K562 (cell line): Measurements from ENCODE around the gene RNF224. TPM values are rescaled to one million over a fixed set of nuclear protein-coding genes. Genes with fewer than 3 reads are reported as not detected.

Source experiments
- ATF7 ChIP-seq: fragments of 450-650 bp; IDR thresholded peaks from 2 replicates; pipeline ENCODE4 v1.7.1; 2014; ENCODE audit warnings: mild to moderate bottlenecking, moderate library complexity
- CHD7 ChIP-seq: fragments of 200-600 bp; sonication (generic); IDR thresholded peaks from one replicate; pipeline ENCODE4 v1.6.1; 2012; ENCODE audit warnings: mild to moderate bottlenecking, low read depth, low read length, inconsistent platforms
- FOXK2 ChIP-seq, 2 experiments: fragments of 450-650 bp; IDR thresholded peaks in 1 of 2; conservative IDR thresholded peaks in 1 of 2; 2 replicates each; pipeline ENCODE4 v1.6.1; 2016; ENCODE audit warnings: low read depth in 2 of 2, mild to moderate bottlenecking in 1 of 2
- PHB ChIP-seq: fragments of 250-450 bp; sonication (Bioruptor Pico); IDR thresholded peaks from 2 replicates; pipeline ENCODE4 v1.5.0; 2021
- polyA plus RNA-seq, 8 experiments: library from polyadenylated mRNA; depleted of rRNA in 4 of 8; stranded (reverse) in 5 of 8; unstranded in 3 of 8; fragments of >200 nt; fragmentation: Nextera tagmentation in 2 of 8; fragmentation: Illumina TruSeq in 1 of 8; extraction: Ambion mirVana in 2 of 8; extraction: Trizol in 1 of 8; gene quantifications; 2 replicates each; pipeline versions ENCODE4 v1.2.1 to v1.2.3, GENCODE V29; 2011 to 2014; ENCODE audit warnings: inconsistent platforms in 1 of 8, missing spikeins in 1 of 8
- total RNA-seq, 7 experiments: library from RNA; depleted of rRNA in 6 of 7; stranded (reverse); fragments of >200 nt in 6 of 7; fragmentation: Illumina TruSeq in 2 of 7; extraction: Trizol in 2 of 7; gene quantifications; 2 replicates each; pipeline versions ENCODE4 v1.2.1 to v1.2.3, GENCODE V29; 2011 to 2021; ENCODE audit warnings: low replicate concordance in 1 of 7
- TF ChIP-seq, protein P1 (sequence below): sonication (generic); formaldehyde crosslinking; IDR thresholded peaks from 2 replicates; pipeline ENCODE4 v1.8.1; 2023; ENCODE audit warnings: mild to moderate bottlenecking, missing genetic modification reagents
- TF ChIP-seq, protein P2 (sequence below): fragments of 250-450 bp; sonication (Bioruptor Pico); IDR thresholded peaks from 2 replicates; pipeline ENCODE4 v1.8.0; 2021; ENCODE audit warnings: moderate library complexity, mild to moderate bottlenecking, inconsistent platforms

Gene RNF224
- total and polyA plus RNA-seq, 9 of the 15 experiments (the other 6 are each of a cell fraction or from before 2014, with no cell fraction given), result not detected

GRCh38 chr9:137240841-137241489 is 13.7 kb downstream of the RNF224 start, which contains the start of gene TUBB4B (continued):
- TF ChIP-seq CHD7 (no peak), ATF7 (no peak; the same call in none of the 2 replicates), PHB (CRISPR knock-in tag) (no peak), FOXK2 (conservative IDR thresholded peaks at IDR 0.05 in 1 of 2, IDR thresholded peaks at IDR 0.05 in 1 of 2; ENCODE audit: low read depth in 2 of 2) (peak; percentile 30 to 47; a peak in 2 of 4 replicates)
- TF ChIP-seq, protein P1, sequence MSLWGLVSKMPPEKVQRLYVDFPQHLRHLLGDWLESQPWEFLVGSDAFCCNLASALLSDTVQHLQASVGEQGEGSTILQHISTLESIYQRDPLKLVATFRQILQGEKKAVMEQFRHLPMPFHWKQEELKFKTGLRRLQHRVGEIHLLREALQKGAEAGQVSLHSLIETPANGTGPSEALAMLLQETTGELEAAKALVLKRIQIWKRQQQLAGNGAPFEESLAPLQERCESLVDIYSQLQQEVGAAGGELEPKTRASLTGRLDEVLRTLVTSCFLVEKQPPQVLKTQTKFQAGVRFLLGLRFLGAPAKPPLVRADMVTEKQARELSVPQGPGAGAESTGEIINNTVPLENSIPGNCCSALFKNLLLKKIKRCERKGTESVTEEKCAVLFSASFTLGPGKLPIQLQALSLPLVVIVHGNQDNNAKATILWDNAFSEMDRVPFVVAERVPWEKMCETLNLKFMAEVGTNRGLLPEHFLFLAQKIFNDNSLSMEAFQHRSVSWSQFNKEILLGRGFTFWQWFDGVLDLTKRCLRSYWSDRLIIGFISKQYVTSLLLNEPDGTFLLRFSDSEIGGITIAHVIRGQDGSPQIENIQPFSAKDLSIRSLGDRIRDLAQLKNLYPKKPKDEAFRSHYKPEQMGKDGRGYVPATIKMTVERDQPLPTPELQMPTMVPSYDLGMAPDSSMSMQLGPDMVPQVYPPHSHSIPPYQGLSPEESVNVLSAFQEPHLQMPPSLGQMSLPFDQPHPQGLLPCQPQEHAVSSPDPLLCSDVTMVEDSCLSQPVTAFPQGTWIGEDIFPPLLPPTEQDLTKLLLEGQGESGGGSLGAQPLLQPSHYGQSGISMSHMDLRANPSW (CRISPR knock-in tag), result peak; percentile 37; the same call in 1 of the 2 replicates
- TF ChIP-seq, protein P2, sequence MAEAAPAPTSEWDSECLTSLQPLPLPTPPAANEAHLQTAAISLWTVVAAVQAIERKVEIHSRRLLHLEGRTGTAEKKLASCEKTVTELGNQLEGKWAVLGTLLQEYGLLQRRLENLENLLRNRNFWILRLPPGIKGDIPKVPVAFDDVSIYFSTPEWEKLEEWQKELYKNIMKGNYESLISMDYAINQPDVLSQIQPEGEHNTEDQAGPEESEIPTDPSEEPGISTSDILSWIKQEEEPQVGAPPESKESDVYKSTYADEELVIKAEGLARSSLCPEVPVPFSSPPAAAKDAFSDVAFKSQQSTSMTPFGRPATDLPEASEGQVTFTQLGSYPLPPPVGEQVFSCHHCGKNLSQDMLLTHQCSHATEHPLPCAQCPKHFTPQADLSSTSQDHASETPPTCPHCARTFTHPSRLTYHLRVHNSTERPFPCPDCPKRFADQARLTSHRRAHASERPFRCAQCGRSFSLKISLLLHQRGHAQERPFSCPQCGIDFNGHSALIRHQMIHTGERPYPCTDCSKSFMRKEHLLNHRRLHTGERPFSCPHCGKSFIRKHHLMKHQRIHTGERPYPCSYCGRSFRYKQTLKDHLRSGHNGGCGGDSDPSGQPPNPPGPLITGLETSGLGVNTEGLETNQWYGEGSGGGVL (CRISPR knock-in tag), result no peak
